ENCODE data around the gene CA14. TPM values are rescaled to one million over a fixed set of nuclear protein-coding genes. Genes with fewer than 3 reads are reported as not detected.

Gene CA14
- total and polyA plus RNA-seq, 2 of the 4 experiments (the other 2 are of a cell fraction): not detected

DNA sequence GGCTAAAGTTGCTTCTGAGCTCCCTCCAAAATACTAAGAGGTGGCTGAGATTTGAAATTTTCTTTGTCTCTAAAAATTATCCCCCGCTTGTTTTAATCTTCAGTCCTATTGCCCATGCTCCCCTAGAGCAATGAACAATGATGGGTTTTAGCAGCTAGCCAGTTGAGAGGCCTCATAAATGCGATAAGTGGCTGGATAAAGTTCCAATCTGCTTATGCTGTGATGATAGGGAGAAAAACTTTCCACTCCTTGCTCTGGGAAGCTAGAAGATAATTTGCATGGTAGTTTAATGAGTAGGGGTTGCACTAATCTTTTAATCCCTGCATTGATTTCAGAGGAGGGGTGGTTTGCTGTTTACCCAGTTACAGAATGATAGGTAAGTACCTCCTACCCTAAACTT, 54.2 kb downstream of the CA14 start:
- Histone ChIP-seq H3K4me1 (ENCODE audit: control insufficient read depth, insufficient read depth, low read length) (no peaks in the 10 kb centered on the region), H3K9me3 (ENCODE audit: control insufficient read depth, insufficient read depth, low read length) (no peaks in the 10 kb centered on the region), H3K56ac (ENCODE audit: extremely low read depth, insufficient read depth, low read length) (no peak overlapping the region), H3K9me1 (ENCODE audit: insufficient read depth, low read length) (no peaks in the 10 kb centered on the region), H3K4me3 (ENCODE audit: insufficient read depth, low read depth, low read length) (no peak overlapping the region), H2AFZ (replicated peaks; ENCODE audit: low read length, poor library complexity) (no peak overlapping the region), H3K79me1 (ENCODE audit: low read depth in 1 of 2, low read length in 2 of 2) (no peaks in the 10 kb centered on the region), H3K36me3 (ENCODE audit: control insufficient read depth, insufficient read depth, low read length) (peaks cover 10% of the 10 kb centered on the region), H2BK15ac (ENCODE audit: low read depth, low read length) (no peak overlapping the region), H3K27ac (ENCODE audit: insufficient read depth, low read length) (no peak overlapping the region), H2BK120ac (ENCODE audit: low read depth, low read length) (no peak overlapping the region), H2BK5ac (ENCODE audit: low read depth, low read length, poor library complexity, severe bottlenecking) (no peak overlapping the region), H3K14ac (replicated peaks; ENCODE audit: low read depth, low read length) (no peak overlapping the region), H3K9ac (ENCODE audit: low read depth, low read length) (no peak overlapping the region), H2BK20ac (ENCODE audit: low read depth, low read length) (no peak overlapping the region), H4K5ac (ENCODE audit: low read depth, low read length) (no peak overlapping the region), H3K4me2 (ENCODE audit: low read depth, low read length) (no peak overlapping the region), H3K18ac (ENCODE audit: low read depth, low read length) (no peak overlapping the region), H2AK5ac (ENCODE audit: low read depth, low read length) (no peak overlapping the region), H4K91ac (ENCODE audit: insufficient read depth, low read depth, low read length) (no peak overlapping the region), H4K8ac (ENCODE audit: low read depth in 2 of 2, low read length in 2 of 2) (no peak overlapping the region), H2AK9ac (replicated peaks; ENCODE audit: low read depth, low read length, poor library complexity) (no peak overlapping the region), H3K4ac (ENCODE audit: low read depth, low read length) (no peak overlapping the region), H3K23ac (ENCODE audit: low read depth, low read length) (no peak overlapping the region), H3K27me3 (ENCODE audit: control insufficient read depth, insufficient read depth, low read length) (no peaks in the 10 kb centered on the region), H4K20me1 (ENCODE audit: insufficient read depth, low read length) (no peaks in the 10 kb centered on the region)
- no TSS peak for BruUV-seq (replicated peaks)
- intact Hi-C loops (cut with micrococcal nuclease) (no loop called here), dilution Hi-C loops (cut with HindIII; ENCODE audit: low sequenced_read_pairs, unreplicated experiment) (no loop called here), in situ Hi-C loops (cut with MboI; ENCODE audit: low sequenced_read_pairs) (no loop called here)
- ChIA-PET CTCF (interaction anchor here (0.6 kb wide), 1 partner anchor 16 kb away, joined by 4 read pairs; no protein-coding TSS in a partner anchor), POLR2A (ENCODE audit: unreplicated experiment) (no interaction called here)
- TF ChIP-seq CHD1 (IDR thresholded peaks at IDR 0.05; ENCODE audit: low read depth, low read length): no peak
- TF ChIP-seq RCOR1 (IDR thresholded peaks at IDR 0.05; ENCODE audit: insufficient replicate concordance, low read length): no peak
- ATAC-seq (ENCODE audit: low read depth) (no peak), DNase-seq (no peak)
- WGBS, 2 experiments (ENCODE audit: extremely low coverage in 2 of 2, insufficient read length in 1 of 2): no CpG with 5 or more reads among the region's 2 CpGs

Small RNA genes lying within 50 kb of the gene (microRNA-seq; reads per million reads assigned to microRNA genes)
- gene RN7SL480P (ENCODE audit: insufficient read depth, insufficient read length) (not detected), gene RNU2-17P (ENCODE audit: insufficient read depth, insufficient read length) (not detected)

Small RNA genes lying within 50 kb of the gene (small RNA-seq; reads per million reads assigned to genes)
- gene RN7SL480P: 0 reads per million in 5 experiments
- gene RNU2-17P: 0.81 to 1,972 (median 20.2) reads per million in 5 experiments

Other genes starting within 250 kb of the CA14 start
- gene OTUD7B, start 247.0 kb upstream of the CA14 start, total RNA-seq (2012; rRNA removed): 18.1 and 18.6 TPM in 2 replicates
- 6.9 and 7.5 TPM in 2 replicates for gene OTUD7B, start 247.0 kb upstream of the CA14 start, polyA plus RNA-seq (2012; rRNA removed)
- 32.4 and 41.1 TPM in 2 replicates for gene VPS45, start 190.0 kb upstream of the CA14 start, total RNA-seq (2012; rRNA removed)
- 28.1 and 33.3 TPM in 2 replicates for gene VPS45, start 190.0 kb upstream of the CA14 start, polyA plus RNA-seq (2012; rRNA removed)
- gene PLEKHO1, start 107.9 kb upstream of the CA14 start, total RNA-seq (2012; rRNA removed): 51.4 and 53.3 TPM in 2 replicates
- 50.4 and 56.0 TPM in 2 replicates for gene PLEKHO1, start 107.9 kb upstream of the CA14 start, polyA plus RNA-seq (2012; rRNA removed)
- 5.9 and 30.0 TPM in 2 replicates for gene ANP32E, start 21.7 kb upstream of the CA14 start, total RNA-seq (2012; rRNA removed)
- 11.9 and 18.4 TPM in 2 replicates for gene ANP32E, start 21.7 kb upstream of the CA14 start, polyA plus RNA-seq (2012; rRNA removed)
- 61.9 and 62.0 TPM in 2 replicates for gene APH1A, start 11.2 kb downstream of the CA14 start, total RNA-seq (2012; rRNA removed)
- gene APH1A, start 11.2 kb downstream of the CA14 start, polyA plus RNA-seq (2012; rRNA removed): 92.1 and 94.2 TPM in 2 replicates
- gene C1orf54, start 15.0 kb downstream of the CA14 start, total RNA-seq (2012; rRNA removed): 30.3 and 33.5 TPM in 2 replicates
- 39.6 and 44.2 TPM in 2 replicates for gene C1orf54, start 15.0 kb downstream of the CA14 start, polyA plus RNA-seq (2012; rRNA removed)
- 13.9 and 18.1 TPM in 2 replicates for gene CIART, start 24.8 kb downstream of the CA14 start, total RNA-seq (2012; rRNA removed)
- gene CIART, start 24.8 kb downstream of the CA14 start, polyA plus RNA-seq (2012; rRNA removed): 15.5 and 16.5 TPM in 2 replicates
- 45.5 and 52.3 TPM in 2 replicates for gene MRPS21, start 36.1 kb downstream of the CA14 start, total RNA-seq (2012; rRNA removed)
- gene MRPS21, start 36.1 kb downstream of the CA14 start, polyA plus RNA-seq (2012; rRNA removed): 74.6 and 76.6 TPM in 2 replicates
- gene PRPF3, start 63.8 kb downstream of the CA14 start, total RNA-seq (2012; rRNA removed): 52.9 and 63.3 TPM in 2 replicates
- 33.3 and 40.8 TPM in 2 replicates for gene PRPF3, start 63.8 kb downstream of the CA14 start, polyA plus RNA-seq (2012; rRNA removed)
- 3.9 and 5.3 TPM in 2 replicates for gene RPRD2, start 106.4 kb downstream of the CA14 start, total RNA-seq (2012; rRNA removed)
- 11.6 and 13.9 TPM in 2 replicates for gene RPRD2, start 106.4 kb downstream of the CA14 start, polyA plus RNA-seq (2012; rRNA removed)
- gene TARS2, start 229.6 kb downstream of the CA14 start, total RNA-seq (2012; rRNA removed): 10.9 and 12.2 TPM in 2 replicates
- 20.4 and 21.8 TPM in 2 replicates for gene TARS2, start 229.6 kb downstream of the CA14 start, polyA plus RNA-seq (2012; rRNA removed)